Esophagus muscularis mucosa (tissue), 4 donors: ENCODE results near the gene GSE1. TPM values are rescaled to one million over a fixed set of nuclear protein-coding genes. Genes with fewer than 3 reads are reported as not detected.

ENCODE experiments used
- DNase-seq: peaks from one replicate; pipeline ENCODE4 v3.0.0-alpha.2; 2017; ENCODE audit errors: extremely low spot score
- H3K27ac ChIP-seq, 4 donors: fragments of 200-600 bp; sonication (generic); replicated peaks in 1 of 4; 1 replicate in 3 of 4; 2 replicates in 1 of 4; pipeline ENCODE4 v1.5.1; 2016 to 2019; ENCODE audit warnings: mild to moderate bottlenecking in 1 of 4
- H3K27me3 ChIP-seq, 4 donors: fragments of 200-600 bp; sonication (generic); one replicate each; pipeline versions ENCODE4 v1.5.1 to v1.6.0; 2016 to 2019
- H3K36me3 ChIP-seq, 4 donors: fragments of 200-600 bp; sonication (generic); one replicate each; pipeline ENCODE4 v1.5.1; 2016 to 2019
- H3K4me1 ChIP-seq, 4 donors: fragments of 200-600 bp; sonication (generic); one replicate each; pipeline ENCODE4 v1.5.1; 2016 to 2019
- H3K4me3 ChIP-seq, 4 donors: fragments of 200-600 bp; sonication (generic); 1 replicate in 2 of 4; 2 replicates in 2 of 4; pipeline ENCODE4 v1.5.1; 2016 to 2019; ENCODE audit warnings: mild to moderate bottlenecking in 4 of 4, moderate library complexity in 1 of 4
- H3K9me3 ChIP-seq, 4 donors: fragments of 200-600 bp; sonication (generic); 1 replicate in 3 of 4; 2 replicates in 1 of 4; pipeline ENCODE4 v1.5.1; 2016 to 2019
- CTCF ChIP-seq, 3 experiments: fragments of 200-600 bp in 2 of 3; fragments of 450-650 bp in 1 of 3; sonication (generic) in 2 of 3; IDR thresholded peaks; one replicate each; pipeline ENCODE4 v1.5.1; 2017 to 2019; ENCODE audit warnings: antibody characterized with exemption in 3 of 3, mild to moderate bottlenecking in 2 of 3, moderate library complexity in 1 of 3
- EP300 ChIP-seq: sonication (generic); formaldehyde crosslinking; IDR thresholded peaks from one replicate; pipeline ENCODE4 v1.6.1; 2017; ENCODE audit warnings: antibody characterized with exemption
- POLR2A ChIP-seq: fragments of 450-650 bp; IDR thresholded peaks from one replicate; pipeline ENCODE4 v1.6.1; 2017; ENCODE audit warnings: antibody characterized with exemption, moderate library complexity, mild to moderate bottlenecking, low read depth
- POLR2AphosphoS5 ChIP-seq, 2 donors: sonication (generic); formaldehyde crosslinking; IDR thresholded peaks; one replicate each; pipeline ENCODE4 v1.6.1; 2017; ENCODE audit warnings: antibody characterized with exemption in 2 of 2
- WGBS: methylation state at CpG from one replicate; pipeline ENCODE4 v1.1.5; 2018; 5-methylcytosine and 5-hydroxymethylcytosine counted together
- intact Hi-C: fragments of 100-400 bp; cut with DNase I; formaldehyde crosslinking; loops from one replicate; pipeline ENCODE4 v1.15.1; 2023
- total RNA-seq, 4 donors: library from RNA; depleted of rRNA; stranded (reverse); fragments of >200 nt; gene quantifications; one replicate each; pipeline versions ENCODE4 v1.1.0 to v1.2.1, GENCODE V29; 2016

Gene GSE1
- total RNA-seq, 4 donors from 2014 or later: 45.4 to 79.4 (median 49.5) TPM

- Histone ChIP-seq H3K4me1 (peaks cover 13 to 29% (median 23%) of the 10 kb centered on the region in 4 donors), H3K36me3 (no peaks in the 10 kb centered on the region), H3K9me3 (no peaks in the 10 kb centered on the region), H3K27ac (no peak overlapping the region), H3K27me3 (peaks cover 0 to 9% (median 0%) of the 10 kb centered on the region in 4 donors), H3K4me3 (no peak overlapping the region)
- intact Hi-C loops: loop anchor here (10.0 kb wide), 2 partner anchors 413 to 443 kb away; no protein-coding TSS in a partner anchor
- TF ChIP-seq CTCF (IDR thresholded peaks at IDR 0.05) (peak in 1 of 3 experiments; percentile 1), EP300 (no peak)
- no peak for DNase-seq
- 44% methylated on average over 2 of the region's 6 CpGs for WGBS
Observed at GRCh38 chr16:85718153-85718477, 105.0 kb downstream of the GSE1 start.

GRCh38 chr16:85718682-85719081 lies 105.6 kb downstream of the GSE1 start:
- 74% methylated on average over 5 of the region's 11 CpGs for WGBS
- Histone ChIP-seq H3K27ac (no peak overlapping the region), H3K4me3 (no peak overlapping the region), H3K27me3 (peaks cover 0 to 9% (median 0%) of the 10 kb centered on the region in 4 donors), H3K9me3 (no peaks in the 10 kb centered on the region), H3K36me3 (no peaks in the 10 kb centered on the region), H3K4me1 (peaks cover 13 to 29% (median 23%) of the 10 kb centered on the region in 4 donors)
- TF ChIP-seq EP300 (no peak), POLR2A (no peak), CTCF (IDR thresholded peaks at IDR 0.05) (peak; percentile 24 to 49 (median 34)), POLR2AphosphoS5 (IDR thresholded peaks at IDR 0.05) (no peak)
- intact Hi-C loops: loop anchor here (10.0 kb wide), 2 partner anchors 414 to 444 kb away; no protein-coding TSS in a partner anchor
- DNase-seq: no peak

GRCh38 chr16:85719605-85720301 lies 106.6 kb downstream of the GSE1 start:
- Histone ChIP-seq H3K9me3 (no peaks in the 10 kb centered on the region), H3K27ac (no peak overlapping the region), H3K4me3 (no peak overlapping the region), H3K36me3 (no peaks in the 10 kb centered on the region), H3K27me3 (peaks cover 0 to 9% (median 0%) of the 10 kb centered on the region in 4 donors), H3K4me1 (peaks cover 13 to 29% (median 23%) of the 10 kb centered on the region in 4 donors)
- DNase-seq: no peak
- intact Hi-C loops: loop anchor here (10.0 kb wide), 2 partner anchors 415 to 445 kb away; no protein-coding TSS in a partner anchor
- 93% methylated on average over 11 of the region's 11 CpGs for WGBS
- TF ChIP-seq POLR2AphosphoS5 (IDR thresholded peaks at IDR 0.05) (no peak), CTCF (IDR thresholded peaks at IDR 0.05) (no peak), POLR2A (no peak), EP300 (no peak)

- Histone ChIP-seq H3K27ac (no peak overlapping the region), H3K4me3 (no peak overlapping the region), H3K4me1 (peaks cover 13 to 27% (median 23%) of the 10 kb centered on the region in 4 donors), H3K36me3 (no peaks in the 10 kb centered on the region), H3K27me3 (peaks cover 0 to 9% (median 0%) of the 10 kb centered on the region in 4 donors), H3K9me3 (no peaks in the 10 kb centered on the region)
- TF ChIP-seq POLR2AphosphoS5 (IDR thresholded peaks at IDR 0.05) (no peak), CTCF (IDR thresholded peaks at IDR 0.05) (no peak), EP300 (no peak), POLR2A (no peak)
- no peak for DNase-seq
- intact Hi-C loops: no loop called here
- WGBS: 91% methylated on average over 4 of the region's 4 CpGs
Observed at GRCh38 chr16:85720302-85720637, 107.1 kb downstream of the GSE1 start.
